GM19193 (cell line): Measurements from ENCODE around the gene PHYHD1.

Experiments used
- POLR2A ChIP-seq: IDR thresholded peaks from 4 replicates; pipeline ENCODE4 v1.6.1; 2011; ENCODE audit not compliant: insufficient read depth, insufficient read length; ENCODE audit errors: extremely low read depth

PHYHD1 gene

GRCh38 chr9:128911529-128912035, 9.2 kb upstream of the PHYHD1 start:
- TF ChIP-seq POLR2A = no peak

DNA sequence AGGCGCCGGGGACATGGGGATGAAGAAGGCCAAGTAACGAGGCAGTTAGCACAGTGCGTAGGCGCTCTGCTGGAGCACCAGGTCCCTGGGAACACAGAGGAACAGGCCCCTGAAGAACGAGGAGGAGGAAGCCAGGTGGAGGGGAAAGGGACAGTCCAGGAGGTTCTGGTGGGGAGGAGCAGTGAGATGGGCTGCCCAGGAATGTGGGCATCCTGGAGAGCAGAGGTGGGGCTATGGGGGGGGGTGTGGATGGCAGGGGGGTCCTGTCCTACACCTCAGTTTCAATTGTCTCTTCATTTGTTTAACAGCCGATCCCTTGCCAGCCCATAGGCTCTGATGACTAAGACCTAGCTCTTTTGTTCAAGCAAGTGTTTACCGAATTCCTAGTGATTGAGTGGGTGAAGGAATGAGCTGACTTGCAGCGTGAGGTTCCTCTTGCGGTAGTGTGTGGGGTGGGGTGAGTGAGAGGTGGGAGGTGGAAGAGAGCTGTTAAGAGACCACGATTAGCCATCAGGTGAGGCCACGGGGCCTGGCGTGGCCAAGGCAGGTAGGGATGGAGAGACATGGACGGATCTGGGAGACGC, 8.4 kb upstream of the PHYHD1 start:
- TF ChIP-seq POLR2A = no peak

DNA sequence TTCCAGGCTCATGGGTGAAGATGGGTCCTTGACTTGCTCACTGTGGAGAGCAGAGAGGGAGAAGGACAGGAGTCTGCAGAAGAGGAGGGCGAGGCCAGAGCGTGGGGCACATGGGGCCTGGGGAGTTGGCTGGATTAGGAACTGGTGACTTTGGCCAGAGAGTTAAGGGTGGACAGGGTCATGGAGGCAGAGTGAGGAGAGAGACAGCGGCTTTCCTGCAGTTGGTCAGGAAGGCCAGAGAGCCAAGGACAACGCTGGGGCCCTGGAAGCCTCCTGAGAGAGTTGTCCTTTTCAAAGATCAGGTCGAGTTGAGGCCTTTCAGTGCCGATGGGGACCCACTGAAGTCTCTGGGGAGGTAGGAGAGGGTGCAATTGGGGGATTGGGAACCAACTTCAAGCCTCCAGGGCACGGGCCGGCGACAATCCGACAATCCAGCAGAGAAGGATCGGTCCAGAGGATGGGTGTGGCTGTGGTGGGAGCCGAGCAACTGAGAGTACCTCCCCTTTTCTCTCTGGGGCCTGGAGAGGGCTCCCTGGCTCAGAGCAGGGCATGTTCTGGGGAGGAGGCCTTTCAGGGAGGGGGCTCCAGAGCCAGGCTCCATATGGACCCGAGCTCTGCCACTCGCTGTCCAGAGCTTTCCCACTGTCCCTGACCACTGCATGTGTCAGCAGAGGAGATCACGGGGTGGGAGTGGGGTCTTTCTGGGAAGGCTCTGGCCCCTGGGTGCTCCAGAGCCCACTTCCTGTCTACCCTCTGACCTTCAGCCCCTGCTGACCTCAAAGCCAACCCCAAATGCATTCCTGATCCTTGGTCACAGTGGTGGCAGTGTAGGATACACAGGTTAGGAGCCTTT, 7.5 kb upstream of the PHYHD1 start:
- no peak for TF ChIP-seq POLR2A

GRCh38 chr9:128913995-128914772, 6.6 kb upstream of the PHYHD1 start:
- no peak for TF ChIP-seq POLR2A

DNA sequence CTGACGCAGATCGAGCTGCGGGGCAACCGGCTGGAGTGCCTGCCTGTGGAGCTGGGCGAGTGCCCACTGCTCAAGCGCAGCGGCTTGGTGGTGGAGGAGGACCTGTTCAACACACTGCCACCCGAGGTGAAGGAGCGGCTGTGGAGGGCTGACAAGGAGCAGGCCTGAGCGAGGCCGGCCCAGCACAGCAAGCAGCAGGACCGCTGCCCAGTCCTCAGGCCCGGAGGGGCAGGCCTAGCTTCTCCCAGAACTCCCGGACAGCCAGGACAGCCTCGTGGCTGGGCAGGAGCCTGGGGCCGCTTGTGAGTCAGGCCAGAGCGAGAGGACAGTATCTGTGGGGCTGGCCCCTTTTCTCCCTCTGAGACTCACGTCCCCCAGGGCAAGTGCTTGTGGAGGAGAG, 4.6 kb upstream of the PHYHD1 start:
- no peak for TF ChIP-seq POLR2A

GRCh38 chr9:128916745-128917144, 4.0 kb upstream of the PHYHD1 start:
- TF ChIP-seq POLR2A = no peak

GRCh38 chr9:128917151-128917849, 3.5 kb upstream of the PHYHD1 start:
- TF ChIP-seq POLR2A = no peak

DNA sequence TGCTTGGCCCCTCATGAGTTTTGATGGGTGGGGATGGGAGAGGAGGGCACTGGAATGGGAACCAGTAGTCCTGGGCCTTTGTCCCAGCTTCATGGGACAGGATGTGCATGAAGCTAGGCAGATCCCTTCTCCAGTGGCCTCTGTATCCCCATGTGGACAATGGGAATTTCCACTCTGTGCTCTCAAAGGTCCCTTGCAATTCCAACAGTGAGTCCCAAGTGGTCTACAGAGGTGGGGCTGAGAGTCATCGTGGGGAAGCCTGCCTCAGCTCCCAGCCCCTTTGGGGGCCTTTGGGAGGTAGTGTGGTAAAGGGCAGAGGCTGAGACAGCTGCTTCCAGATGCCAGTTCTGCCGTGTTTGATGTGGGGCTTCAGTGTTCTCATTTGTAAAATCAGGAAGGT, 1.9 kb upstream of the PHYHD1 start:
- TF ChIP-seq POLR2A = no peak

DNA sequence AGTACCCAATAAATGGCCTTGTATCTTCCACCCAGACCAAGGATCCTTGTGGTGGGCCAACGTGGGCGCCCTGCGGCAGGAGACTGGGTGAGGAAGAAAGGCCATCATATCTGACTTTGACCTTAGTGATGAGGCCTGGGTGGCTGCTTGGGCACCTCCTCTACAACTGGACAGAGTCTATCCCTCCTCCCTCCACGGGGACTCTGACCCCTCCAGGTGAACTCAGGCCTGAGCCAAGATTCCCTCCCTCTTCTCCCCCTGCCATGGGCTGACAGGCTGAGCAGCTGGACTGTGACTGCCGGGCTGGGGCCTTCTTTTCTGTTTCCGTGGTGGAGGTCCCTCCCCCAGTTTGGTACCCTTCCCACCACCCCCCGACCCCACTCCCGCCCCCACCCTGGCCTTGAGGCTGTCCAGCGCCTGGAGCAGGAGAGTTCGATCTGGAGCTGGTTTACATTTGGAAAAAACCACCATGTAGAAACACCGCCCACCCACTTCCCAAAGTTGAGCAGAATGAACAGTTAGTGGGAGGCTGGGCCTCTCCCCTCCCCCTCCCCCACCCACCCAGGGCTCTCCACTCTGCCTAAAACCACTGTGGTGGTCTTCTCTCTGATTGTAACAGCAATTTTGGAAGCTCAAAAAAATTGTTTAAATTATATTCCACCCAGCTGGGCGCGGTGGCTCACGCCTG, 1.2 kb upstream of the PHYHD1 start:
- TF ChIP-seq POLR2A = no peak

GRCh38 chr9:128921881-128922763, 1.3 kb downstream of the PHYHD1 start:
- no peak for TF ChIP-seq POLR2A

DNA sequence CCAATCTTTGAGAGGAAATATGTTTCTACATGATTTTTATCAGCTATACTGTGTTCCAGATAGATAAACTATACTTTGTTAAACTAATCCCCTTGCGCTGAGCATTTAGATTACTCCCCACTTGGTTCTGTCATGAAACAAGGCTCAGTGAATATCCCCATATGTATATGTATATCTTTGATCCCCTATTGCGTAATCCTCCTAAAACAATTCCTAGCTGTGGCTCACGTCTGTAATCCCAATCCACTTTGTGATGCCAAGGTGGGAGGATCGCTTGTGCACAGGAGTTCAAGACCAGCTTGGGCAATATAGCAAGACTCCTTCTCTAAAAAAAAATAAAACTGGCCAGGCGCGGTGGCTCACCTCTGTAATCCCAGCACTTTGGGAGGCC, 2.7 kb downstream of the PHYHD1 start:
- TF ChIP-seq POLR2A = no peak

DNA sequence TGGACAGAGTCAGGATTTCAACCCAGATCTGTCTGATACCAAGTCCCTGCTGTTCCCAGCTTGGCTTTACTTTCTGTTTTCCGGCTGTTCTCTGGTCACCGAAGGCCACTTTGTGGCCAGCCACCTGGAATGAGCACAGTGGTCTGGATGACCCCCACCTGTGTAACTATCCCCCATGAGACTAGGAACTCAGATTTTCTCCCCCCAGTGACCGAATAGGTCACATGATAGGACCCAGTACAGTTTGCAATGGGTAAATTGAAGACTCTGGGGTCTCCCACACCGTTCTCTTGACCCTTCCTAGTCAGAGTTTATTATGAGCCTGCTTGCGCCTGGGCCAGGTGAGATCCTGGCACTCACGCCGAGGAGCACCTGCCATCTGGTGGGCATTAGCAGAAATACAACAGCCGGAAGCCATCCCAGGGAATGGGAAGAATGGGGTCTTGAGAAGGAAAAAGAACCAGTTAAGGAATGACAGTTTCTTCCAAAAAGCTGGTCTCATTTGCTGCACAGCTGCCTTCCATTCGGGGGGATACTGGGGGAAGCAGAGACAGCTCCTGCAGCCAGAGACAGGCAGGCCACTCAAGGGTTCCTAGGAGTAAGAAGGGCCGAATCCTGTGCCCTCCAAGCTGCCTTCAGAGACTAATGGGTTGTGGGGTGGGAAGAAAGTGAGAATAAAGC, 7.1 kb downstream of the PHYHD1 start:
- no peak for TF ChIP-seq POLR2A

GRCh38 chr9:128928624-128929023, 7.8 kb downstream of the PHYHD1 start:
- no peak for TF ChIP-seq POLR2A
